Suprapubic skin (tissue), 4 donors: ENCODE measurements around the gene NDUFAF3. TPM values are rescaled to one million over a fixed set of nuclear protein-coding genes. Genes with fewer than 3 reads are reported as not detected.

Source experiments
- DNase-seq, 2 donors: peaks; one replicate each; pipeline ENCODE4 v3.0.0-alpha.2; 2019; ENCODE audit warnings: low spot score in 2 of 2
- H3K27ac ChIP-seq: fragments of 200-600 bp; sonication (generic); one replicate; pipeline ENCODE4 v1.5.1; 2019
- H3K27me3 ChIP-seq: fragments of 200-600 bp; sonication (generic); one replicate; pipeline ENCODE4 v1.5.1; 2019
- H3K36me3 ChIP-seq: fragments of 200-600 bp; sonication (generic); one replicate; pipeline ENCODE4 v1.5.1; 2019
- H3K4me1 ChIP-seq: fragments of 200-600 bp; sonication (generic); one replicate; pipeline ENCODE4 v1.5.1; 2019
- H3K4me3 ChIP-seq: fragments of 200-600 bp; sonication (generic); one replicate; pipeline ENCODE4 v1.5.1; 2019; ENCODE audit warnings: mild to moderate bottlenecking
- H3K9me3 ChIP-seq: fragments of 200-600 bp; sonication (generic); one replicate; pipeline ENCODE4 v1.5.1; 2019
- EP300 ChIP-seq: sonication (generic); formaldehyde crosslinking; IDR thresholded peaks from one replicate; pipeline ENCODE4 v1.6.1; 2017; ENCODE audit warnings: antibody characterized with exemption
- POLR2A ChIP-seq, 2 donors: fragments of 450-650 bp; IDR thresholded peaks; one replicate each; pipeline ENCODE4 v1.6.1; 2017; ENCODE audit warnings: antibody characterized with exemption in 2 of 2, mild to moderate bottlenecking in 2 of 2, moderate library complexity in 2 of 2
- POLR2AphosphoS5 ChIP-seq, 3 donors: sonication (generic); formaldehyde crosslinking; IDR thresholded peaks; one replicate each; pipeline ENCODE4 v1.6.1; 2017; ENCODE audit warnings: antibody characterized with exemption in 3 of 3
- WGBS: methylation state at CpG from one replicate; pipeline ENCODE4 v1.1.5; 2018; 5-methylcytosine and 5-hydroxymethylcytosine counted together
- total RNA-seq, 4 donors: library from RNA; depleted of rRNA; stranded (reverse); fragments of >200 nt; gene quantifications; one replicate each; pipeline ENCODE4 v1.1.0, GENCODE V29; 2016
- TF ChIP-seq, protein P1 (sequence below), 2 donors: fragments of 200-600 bp in 1 of 2; fragments of 450-650 bp in 1 of 2; sonication (generic) in 1 of 2; IDR thresholded peaks; one replicate each; pipeline ENCODE4 v1.5.1; 2016 to 2019; ENCODE audit warnings: antibody characterized with exemption in 2 of 2, mild to moderate bottlenecking in 1 of 2, moderate library complexity in 1 of 2

Gene NDUFAF3
- total RNA-seq, 4 donors from 2014 or later, result 45.0 to 104 (median 63.1) TPM

DNA sequence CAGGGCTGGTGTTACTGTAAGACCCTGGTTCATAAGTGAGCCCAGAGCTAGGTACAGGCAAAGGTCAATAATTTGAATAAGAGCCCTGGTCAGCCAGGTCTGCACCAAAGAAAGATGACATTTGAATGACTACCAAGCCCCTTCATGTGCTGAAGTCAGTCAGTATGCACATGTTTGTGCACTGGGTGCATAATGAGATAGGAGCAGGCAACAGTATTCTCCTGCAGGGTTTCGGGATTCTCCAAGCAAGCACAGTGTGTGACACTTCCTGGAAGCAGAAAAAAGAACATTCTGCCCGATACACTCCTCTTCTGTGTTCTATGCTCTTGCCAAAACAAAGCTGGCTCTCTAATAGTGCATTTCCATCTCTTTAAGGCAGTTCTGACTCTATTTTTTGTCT is 12.7 kb downstream of the NDUFAF3 start:
- Histone ChIP-seq H3K27me3 (no peaks in the 10 kb centered on the region), H3K4me3 (no peak overlapping the region), H3K36me3 (peaks cover 91% of the 10 kb centered on the region), H3K4me1 (peaks cover 3% of the 10 kb centered on the region), H3K27ac (no peak overlapping the region), H3K9me3 (no peaks in the 10 kb centered on the region)
- 92% methylated on average over 2 of the region's 2 CpGs for WGBS
- DNase-seq, result no peak
- TF ChIP-seq POLR2A (IDR thresholded peaks at IDR 0.05), result no peak
- no peak for TF ChIP-seq POLR2AphosphoS5 (IDR thresholded peaks at IDR 0.05)
- no peak for TF ChIP-seq EP300

GRCh38 chr3:49035281-49035680 is 13.4 kb downstream of the NDUFAF3 start:
- no peak overlapping the region for H3K4me3 ChIP-seq
- H3K36me3 ChIP-seq, result peaks cover 89% of the 10 kb centered on the region
- no peaks in the 10 kb centered on the region for H3K9me3 ChIP-seq
- WGBS, result 88% methylated on average over 3 of the region's 3 CpGs
- no peak for DNase-seq
- H3K27me3 ChIP-seq, result no peaks in the 10 kb centered on the region
- no peak for TF ChIP-seq POLR2A (IDR thresholded peaks at IDR 0.05)
- TF ChIP-seq EP300, result no peak
- TF ChIP-seq, protein P1, sequence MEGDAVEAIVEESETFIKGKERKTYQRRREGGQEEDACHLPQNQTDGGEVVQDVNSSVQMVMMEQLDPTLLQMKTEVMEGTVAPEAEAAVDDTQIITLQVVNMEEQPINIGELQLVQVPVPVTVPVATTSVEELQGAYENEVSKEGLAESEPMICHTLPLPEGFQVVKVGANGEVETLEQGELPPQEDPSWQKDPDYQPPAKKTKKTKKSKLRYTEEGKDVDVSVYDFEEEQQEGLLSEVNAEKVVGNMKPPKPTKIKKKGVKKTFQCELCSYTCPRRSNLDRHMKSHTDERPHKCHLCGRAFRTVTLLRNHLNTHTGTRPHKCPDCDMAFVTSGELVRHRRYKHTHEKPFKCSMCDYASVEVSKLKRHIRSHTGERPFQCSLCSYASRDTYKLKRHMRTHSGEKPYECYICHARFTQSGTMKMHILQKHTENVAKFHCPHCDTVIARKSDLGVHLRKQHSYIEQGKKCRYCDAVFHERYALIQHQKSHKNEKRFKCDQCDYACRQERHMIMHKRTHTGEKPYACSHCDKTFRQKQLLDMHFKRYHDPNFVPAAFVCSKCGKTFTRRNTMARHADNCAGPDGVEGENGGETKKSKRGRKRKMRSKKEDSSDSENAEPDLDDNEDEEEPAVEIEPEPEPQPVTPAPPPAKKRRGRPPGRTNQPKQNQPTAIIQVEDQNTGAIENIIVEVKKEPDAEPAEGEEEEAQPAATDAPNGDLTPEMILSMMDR (IDR thresholded peaks at IDR 0.05), result no peak
- TF ChIP-seq POLR2AphosphoS5 (IDR thresholded peaks at IDR 0.05), result no peak
- no peaks in the 10 kb centered on the region for H3K4me1 ChIP-seq
- no peak overlapping the region for H3K27ac ChIP-seq

GRCh38 chr3:49053543-49053942 is 31.6 kb downstream of the NDUFAF3 start:
- Histone ChIP-seq H3K4me3 (no peak overlapping the region), H3K27ac (no peak overlapping the region), H3K36me3 (peaks cover 68% of the 10 kb centered on the region), H3K9me3 (no peaks in the 10 kb centered on the region), H3K27me3 (no peaks in the 10 kb centered on the region), H3K4me1 (no peaks in the 10 kb centered on the region)
- no peak for DNase-seq
- 96% methylated on average over 1 of the region's 1 CpG for WGBS
- TF ChIP-seq EP300 (no peak), POLR2A (IDR thresholded peaks at IDR 0.05) (no peak), POLR2AphosphoS5 (IDR thresholded peaks at IDR 0.05) (no peak)
- TF ChIP-seq, protein P1 (IDR thresholded peaks at IDR 0.05), result no peak

- no peak for DNase-seq
- no peak for TF ChIP-seq EP300
- TF ChIP-seq POLR2AphosphoS5 (IDR thresholded peaks at IDR 0.05), result no peak
- TF ChIP-seq, protein P1 (IDR thresholded peaks at IDR 0.05), result no peak
- no peak for TF ChIP-seq POLR2A (IDR thresholded peaks at IDR 0.05)
- 100% methylated on average over 2 of the region's 2 CpGs for WGBS
- H3K27me3 ChIP-seq, result no peaks in the 10 kb centered on the region
- H3K4me1 ChIP-seq, result no peaks in the 10 kb centered on the region
- no peak overlapping the region for H3K4me3 ChIP-seq
- no peaks in the 10 kb centered on the region for H3K9me3 ChIP-seq
- no peak overlapping the region for H3K27ac ChIP-seq
- H3K36me3 ChIP-seq, result peaks cover 71% of the 10 kb centered on the region
Observed at GRCh38 chr3:49054344-49054862, 32.5 kb downstream of the NDUFAF3 start.

GRCh38 chr3:49057268-49057667 is 35.3 kb downstream of the NDUFAF3 start:
- Histone ChIP-seq H3K36me3 (peaks cover 69% of the 10 kb centered on the region), H3K27me3 (no peaks in the 10 kb centered on the region), H3K9me3 (no peaks in the 10 kb centered on the region), H3K27ac (no peak overlapping the region), H3K4me1 (no peaks in the 10 kb centered on the region), H3K4me3 (no peak overlapping the region)
- TF ChIP-seq, protein P1 (IDR thresholded peaks at IDR 0.05), result no peak
- TF ChIP-seq POLR2AphosphoS5 (IDR thresholded peaks at IDR 0.05) (no peak), POLR2A (IDR thresholded peaks at IDR 0.05) (no peak), EP300 (no peak)
- no peak for DNase-seq
- WGBS, result no CpG with 5 or more reads among the region's 10 CpGs

DNA sequence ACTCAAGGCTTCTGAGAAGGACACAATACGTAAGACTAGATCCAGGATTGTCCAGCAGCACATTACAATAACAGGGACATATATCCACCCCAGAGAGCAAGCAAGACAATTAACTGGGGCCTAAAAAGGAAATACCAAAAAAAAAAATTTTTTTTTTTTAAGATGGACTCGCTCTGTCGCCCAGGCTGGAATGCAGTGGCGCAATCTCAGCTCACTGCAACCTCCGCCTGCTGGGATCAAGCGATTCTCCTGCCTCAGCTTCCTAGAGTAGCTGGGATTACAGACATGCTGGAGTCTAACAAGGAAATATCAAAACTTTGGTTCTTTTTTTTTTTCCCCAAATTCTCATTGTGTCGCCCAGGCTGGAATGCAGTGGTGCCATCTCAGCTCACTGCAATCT is 36.1 kb downstream of the NDUFAF3 start:
- no peaks in the 10 kb centered on the region for H3K27me3 ChIP-seq
- no peak overlapping the region for H3K4me3 ChIP-seq
- TF ChIP-seq, protein P1 (IDR thresholded peaks at IDR 0.05), result no peak
- TF ChIP-seq EP300 (no peak), POLR2AphosphoS5 (IDR thresholded peaks at IDR 0.05) (no peak), POLR2A (IDR thresholded peaks at IDR 0.05) (no peak)
- H3K27ac ChIP-seq, result no peak overlapping the region
- WGBS, result 92% methylated on average over 7 of the region's 7 CpGs
- no peaks in the 10 kb centered on the region for H3K4me1 ChIP-seq
- H3K36me3 ChIP-seq, result peaks cover 70% of the 10 kb centered on the region
- no peak for DNase-seq
- H3K9me3 ChIP-seq, result no peaks in the 10 kb centered on the region
